HG03103 (cell line): ENCODE results near the gene GRID2IP.
"Not testable (repeated sequence)": the region's sequence is repeated elsewhere in the genome, so short reads cannot be mapped to it uniquely, and the experiment has no call there.

ENCODE experiments used
- ATAC-seq: cut with Tn5 transposase; IDR thresholded peaks from one replicate; pipeline ENCODE4 v1.9.1; 2021; ENCODE audit warnings: low read depth; ENCODE audit not compliant: unreplicated experiment

Gene GRID2IP

GRCh38 chr7:6495597-6496262, 55.5 kb downstream of the GRID2IP start:
- no peak for ATAC-seq

GRCh38 chr7:6494365-6494764, 56.9 kb downstream of the GRID2IP start:
- ATAC-seq: no peak

- ATAC-seq: no peak
These were observed 60.1 kb downstream of the GRID2IP start for GRCh38 chr7:6491194-6491593.

- no peak for ATAC-seq
These were observed 61.6 kb downstream of the GRID2IP start for GRCh38 chr7:6489612-6490011.

- no peak for ATAC-seq
These were observed 64.1 kb downstream of the GRID2IP start for GRCh38 chr7:6487184-6487545.

GRCh38 chr7:6486438-6487183, 64.7 kb downstream of the GRID2IP start:
- ATAC-seq: no peak

- no peak for ATAC-seq
These were observed 68.5 kb downstream of the GRID2IP start for GRCh38 chr7:6482743-6483119.

GRCh38 chr7:6482307-6482706, 69.0 kb downstream of the GRID2IP start:
- ATAC-seq: no peak

- ATAC-seq: no peak
These were observed 69.8 kb downstream of the GRID2IP start for GRCh38 chr7:6481445-6481844.

- ATAC-seq: no peak
These were observed 71.0 kb downstream of the GRID2IP start for GRCh38 chr7:6480323-6480660.

GRCh38 chr7:6479067-6479466, 72.2 kb downstream of the GRID2IP start:
- ATAC-seq: no peak

- no peak for ATAC-seq
These were observed 73.1 kb downstream of the GRID2IP start for GRCh38 chr7:6478186-6478585.

GRCh38 chr7:6477318-6477660, 74.0 kb downstream of the GRID2IP start:
- no peak for ATAC-seq

- ATAC-seq: no peak
These were observed 74.5 kb downstream of the GRID2IP start for GRCh38 chr7:6476596-6477317.

GRCh38 chr7:6475433-6476186, 75.7 kb downstream of the GRID2IP start:
- no peak for ATAC-seq

- ATAC-seq: no peak
These were observed 85.4 kb downstream of the GRID2IP start for GRCh38 chr7:6465862-6466261.

GRCh38 chr7:6463609-6464008, 87.7 kb downstream of the GRID2IP start:
- not testable (repeated sequence) for ATAC-seq

GRCh38 chr7:6461946-6462550, 89.2 kb downstream of the GRID2IP start:
- no peak for ATAC-seq

- ATAC-seq: no peak
These were observed 90.2 kb downstream of the GRID2IP start for GRCh38 chr7:6460990-6461584.

GRCh38 chr7:6460303-6460702, 91.0 kb downstream of the GRID2IP start:
- no peak for ATAC-seq
